ENCODE results near the gene POMC. TPM values are rescaled to one million over a fixed set of nuclear protein-coding genes. Genes with fewer than 3 reads are reported as not detected.

The POMC gene
- total RNA-seq, 1 donor from 2014 or later: not detected

GRCh38 chr2:25132299-25132635 is 36.1 kb downstream of the POMC start:
- no peak for FAIRE-seq
- no peak overlapping the region for H3K27ac Mint-ChIP-seq (ENCODE audit: unreplicated experiment)
- no peaks in the 10 kb centered on the region for H3K79me2 ChIP-seq (ENCODE audit: insufficient read depth, low read length)
- peaks cover 4% of the 10 kb centered on the region for H3K9me3 Mint-ChIP-seq (ENCODE audit: unreplicated experiment)
- no peak for TF ChIP-seq EZH2 (IDR thresholded peaks at IDR 0.05; ENCODE audit: insufficient read depth, low read length)
- TF ChIP-seq CTCF (IDR thresholded peaks at IDR 0.05; ENCODE audit: insufficient read depth, low read depth, low read length): no peak
- no peak overlapping the region for H2AFZ ChIP-seq (ENCODE audit: low read depth, low read length)
- no peaks in the 10 kb centered on the region for H3K4me1 ChIP-seq (ENCODE audit: insufficient read depth, low read length)
- no peaks in the 10 kb centered on the region for H3K9me3 ChIP-seq (ENCODE audit: insufficient read depth, low read depth, low read length)
- no peaks in the 10 kb centered on the region for H4K20me1 ChIP-seq (ENCODE audit: insufficient read depth, low read length)
- H3K27me3 Mint-ChIP-seq (ENCODE audit: low read depth, unreplicated experiment): peaks cover 13% of the 10 kb centered on the region
- H3K36me3 ChIP-seq (ENCODE audit: insufficient read depth, low read length): no peaks in the 10 kb centered on the region
- no peaks in the 10 kb centered on the region for H3K27me3 ChIP-seq (ENCODE audit: insufficient read depth, low read length)
- DNase-seq (ENCODE audit: low read depth): no peak
- no peak overlapping the region for H3K9ac ChIP-seq (ENCODE audit: low read length)
- peaks cover 23% of the 10 kb centered on the region for H3K36me3 Mint-ChIP-seq (ENCODE audit: low read depth, unreplicated experiment)
- peaks cover 6% of the 10 kb centered on the region for H3K4me1 Mint-ChIP-seq (ENCODE audit: low read depth, unreplicated experiment)
- H3K4me3 Mint-ChIP-seq (ENCODE audit: unreplicated experiment): no peak overlapping the region
- H3K4me3 ChIP-seq (ENCODE audit: insufficient read depth, low read depth, low read length): no peak overlapping the region
- H3K4me2 ChIP-seq (ENCODE audit: low read length): no peak overlapping the region
- H3K27ac ChIP-seq (ENCODE audit: low read depth, low read length): no peak overlapping the region

GRCh38 chr2:25131567-25132298 is 36.6 kb downstream of the POMC start:
- Mint-ChIP-seq H3K27me3 (ENCODE audit: low read depth, unreplicated experiment) (peaks cover 13% of the 10 kb centered on the region), H3K4me1 (ENCODE audit: low read depth, unreplicated experiment) (peaks cover 6% of the 10 kb centered on the region), H3K27ac (ENCODE audit: unreplicated experiment) (no peak overlapping the region), H3K9me3 (ENCODE audit: unreplicated experiment) (peaks cover 4% of the 10 kb centered on the region), H3K36me3 (ENCODE audit: low read depth, unreplicated experiment) (peaks cover 19% of the 10 kb centered on the region), H3K4me3 (ENCODE audit: unreplicated experiment) (no peak overlapping the region)
- Histone ChIP-seq H3K36me3 (ENCODE audit: insufficient read depth, low read length) (no peaks in the 10 kb centered on the region), H3K79me2 (ENCODE audit: insufficient read depth, low read length) (no peaks in the 10 kb centered on the region), H3K4me2 (ENCODE audit: low read length) (no peak overlapping the region), H3K27ac (ENCODE audit: low read depth, low read length) (no peak overlapping the region), H3K9ac (ENCODE audit: low read length) (no peak overlapping the region), H3K4me1 (ENCODE audit: insufficient read depth, low read length) (no peaks in the 10 kb centered on the region), H3K4me3 (ENCODE audit: insufficient read depth, low read depth, low read length) (no peak overlapping the region), H4K20me1 (ENCODE audit: insufficient read depth, low read length) (no peaks in the 10 kb centered on the region), H2AFZ (ENCODE audit: low read depth, low read length) (no peak overlapping the region), H3K9me3 (ENCODE audit: insufficient read depth, low read depth, low read length) (no peaks in the 10 kb centered on the region), H3K27me3 (ENCODE audit: insufficient read depth, low read length) (no peaks in the 10 kb centered on the region)
- FAIRE-seq: no peak
- TF ChIP-seq EZH2 (IDR thresholded peaks at IDR 0.05; ENCODE audit: insufficient read depth, low read length) (no peak), CTCF (IDR thresholded peaks at IDR 0.05; ENCODE audit: insufficient read depth, low read depth, low read length) (no peak)
- DNase-seq (ENCODE audit: low read depth): no peak

GRCh38 chr2:25131253-25131566 is 37.2 kb downstream of the POMC start:
- Mint-ChIP-seq H3K27me3 (ENCODE audit: low read depth, unreplicated experiment) (peaks cover 13% of the 10 kb centered on the region), H3K9me3 (ENCODE audit: unreplicated experiment) (peaks cover 4% of the 10 kb centered on the region), H3K4me3 (ENCODE audit: unreplicated experiment) (no peak overlapping the region), H3K4me1 (ENCODE audit: low read depth, unreplicated experiment) (peaks cover 6% of the 10 kb centered on the region), H3K27ac (ENCODE audit: unreplicated experiment) (no peak overlapping the region), H3K36me3 (ENCODE audit: low read depth, unreplicated experiment) (peaks cover 16% of the 10 kb centered on the region)
- no peaks in the 10 kb centered on the region for H3K79me2 ChIP-seq (ENCODE audit: insufficient read depth, low read length)
- no peak overlapping the region for H3K27ac ChIP-seq (ENCODE audit: low read depth, low read length)
- H3K4me2 ChIP-seq (ENCODE audit: low read length): no peak overlapping the region
- no peak for DNase-seq (ENCODE audit: low read depth)
- no peak overlapping the region for H2AFZ ChIP-seq (ENCODE audit: low read depth, low read length)
- no peaks in the 10 kb centered on the region for H3K9me3 ChIP-seq (ENCODE audit: insufficient read depth, low read depth, low read length)
- TF ChIP-seq EZH2 (IDR thresholded peaks at IDR 0.05; ENCODE audit: insufficient read depth, low read length) (no peak), CTCF (IDR thresholded peaks at IDR 0.05; ENCODE audit: insufficient read depth, low read depth, low read length) (no peak)
- no peak for FAIRE-seq
- no peak overlapping the region for H3K9ac ChIP-seq (ENCODE audit: low read length)
- H4K20me1 ChIP-seq (ENCODE audit: insufficient read depth, low read length): no peaks in the 10 kb centered on the region
- no peaks in the 10 kb centered on the region for H3K4me1 ChIP-seq (ENCODE audit: insufficient read depth, low read length)
- no peaks in the 10 kb centered on the region for H3K27me3 ChIP-seq (ENCODE audit: insufficient read depth, low read length)
- no peak overlapping the region for H3K4me3 ChIP-seq (ENCODE audit: insufficient read depth, low read depth, low read length)
- no peaks in the 10 kb centered on the region for H3K36me3 ChIP-seq (ENCODE audit: insufficient read depth, low read length)

All from astrocyte (in vitro differentiated cells and primary cell).